HG03103 (cell line): Measurements from ENCODE around the gene RHPN2.
"Not testable (repeated sequence)": the region's sequence is repeated elsewhere in the genome, so short reads cannot be mapped to it uniquely, and the experiment has no call there.

ENCODE experiments used
- ATAC-seq: cut with Tn5 transposase; IDR thresholded peaks from one replicate; pipeline ENCODE4 v1.9.1; 2021; ENCODE audit warnings: low read depth; ENCODE audit not compliant: unreplicated experiment

The RHPN2 gene

GRCh38 chr19:32982488-32982887 lies 82.2 kb downstream of the RHPN2 start:
- ATAC-seq: not testable (repeated sequence)

- ATAC-seq: not testable (repeated sequence)
Observed at GRCh38 chr19:32979807-32980206, 84.9 kb downstream of the RHPN2 start.

- ATAC-seq: not testable (repeated sequence)
Observed at GRCh38 chr19:32977813-32978212, 86.9 kb downstream of the RHPN2 start.

GRCh38 chr19:32977280-32977679 lies 87.4 kb downstream of the RHPN2 start:
- no peak for ATAC-seq

- no peak for ATAC-seq
Observed at GRCh38 chr19:32976223-32976805, 88.4 kb downstream of the RHPN2 start.

GRCh38 chr19:32971715-32972540 lies 92.8 kb downstream of the RHPN2 start, which contains the start of the genes CEP89 and FAAP24:
Gene CEP89 (minus strand): TSS chr19:32971958. CDS start chr19:32971874, 84 bp downstream.
Gene FAAP24 (plus strand): TSS chr19:32972242. CDS start chr19:32973197, 955 bp downstream.
- peak; percentile 98 for ATAC-seq

- no peak for ATAC-seq
Observed at GRCh38 chr19:32971012-32971595, 93.6 kb downstream of the RHPN2 start.

GRCh38 chr19:32969549-32969948 lies 95.1 kb downstream of the RHPN2 start:
- no peak for ATAC-seq

- no peak for ATAC-seq
Observed at GRCh38 chr19:32966750-32967149, 97.9 kb downstream of the RHPN2 start.

GRCh38 chr19:32945260-32945659 lies 119.4 kb downstream of the RHPN2 start:
- ATAC-seq: no peak

- not testable (repeated sequence) for ATAC-seq
Observed at GRCh38 chr19:32941273-32941672, 123.4 kb downstream of the RHPN2 start.

GRCh38 chr19:32936065-32936464 lies 128.6 kb downstream of the RHPN2 start:
- ATAC-seq: no peak

GRCh38 chr19:32935629-32936028 lies 129.1 kb downstream of the RHPN2 start:
- no peak for ATAC-seq

GRCh38 chr19:32933571-32933970 lies 131.1 kb downstream of the RHPN2 start:
- ATAC-seq: no peak

- no peak for ATAC-seq
Observed at GRCh38 chr19:32930567-32930966, 134.1 kb downstream of the RHPN2 start.

- no peak for ATAC-seq
Observed at GRCh38 chr19:32928806-32929205, 135.9 kb downstream of the RHPN2 start.
